PC-3 (cell line): ENCODE measurements around the gene CNP.

Source experiments
- EZH2 ChIP-seq: fragments of 300-600 bp; sonication (generic); IDR thresholded peaks from one replicate; pipeline ENCODE4 v1.6.1; 2017; ENCODE audit warnings: antibody characterized with exemption, mild to moderate bottlenecking, low read length; ENCODE audit not compliant: unreplicated experiment
- EZH2phosphoT487 ChIP-seq: fragments of 300-600 bp; sonication (generic); IDR thresholded peaks from 2 replicates; pipeline ENCODE4 v1.6.1; 2018; ENCODE audit warnings: mild to moderate bottlenecking, antibody characterized with exemption, low read length, borderline replicate concordance
- TF ChIP-seq, protein P1 (sequence below): fragments of 300-600 bp; sonication (generic); conservative IDR thresholded peaks from 2 replicates; pipeline ENCODE4 v1.5.1; 2017; ENCODE audit warnings: antibody characterized with exemption, low read depth, mild to moderate bottlenecking, low read length

DNA sequence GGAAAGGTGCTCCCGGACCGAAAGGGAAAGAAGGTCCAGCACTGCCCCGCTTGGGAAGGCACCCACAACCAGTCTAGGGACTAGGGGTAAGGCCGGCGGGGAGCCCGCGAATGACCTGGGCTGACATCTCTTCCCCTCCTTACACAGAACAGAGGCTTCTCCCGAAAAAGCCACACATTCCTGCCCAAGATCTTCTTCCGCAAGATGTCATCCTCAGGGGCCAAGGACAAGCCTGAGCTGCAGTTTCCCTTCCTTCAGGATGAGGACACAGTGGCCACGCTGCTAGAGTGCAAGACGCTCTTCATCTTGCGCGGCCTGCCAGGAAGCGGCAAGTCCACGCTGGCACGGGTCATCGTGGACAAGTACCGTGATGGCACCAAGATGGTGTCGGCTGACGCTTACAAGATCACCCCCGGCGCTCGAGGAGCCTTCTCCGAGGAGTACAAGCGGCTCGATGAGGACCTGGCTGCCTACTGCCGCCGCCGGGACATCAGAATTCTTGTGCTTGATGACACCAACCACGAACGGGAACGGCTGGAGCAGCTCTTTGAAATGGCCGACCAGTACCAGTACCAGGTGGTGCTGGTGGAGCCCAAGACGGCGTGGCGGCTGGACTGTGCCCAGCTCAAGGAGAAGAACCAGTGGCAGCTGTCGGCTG lies 1.5 kb downstream of the CNP start:
- TF ChIP-seq, protein P1, sequence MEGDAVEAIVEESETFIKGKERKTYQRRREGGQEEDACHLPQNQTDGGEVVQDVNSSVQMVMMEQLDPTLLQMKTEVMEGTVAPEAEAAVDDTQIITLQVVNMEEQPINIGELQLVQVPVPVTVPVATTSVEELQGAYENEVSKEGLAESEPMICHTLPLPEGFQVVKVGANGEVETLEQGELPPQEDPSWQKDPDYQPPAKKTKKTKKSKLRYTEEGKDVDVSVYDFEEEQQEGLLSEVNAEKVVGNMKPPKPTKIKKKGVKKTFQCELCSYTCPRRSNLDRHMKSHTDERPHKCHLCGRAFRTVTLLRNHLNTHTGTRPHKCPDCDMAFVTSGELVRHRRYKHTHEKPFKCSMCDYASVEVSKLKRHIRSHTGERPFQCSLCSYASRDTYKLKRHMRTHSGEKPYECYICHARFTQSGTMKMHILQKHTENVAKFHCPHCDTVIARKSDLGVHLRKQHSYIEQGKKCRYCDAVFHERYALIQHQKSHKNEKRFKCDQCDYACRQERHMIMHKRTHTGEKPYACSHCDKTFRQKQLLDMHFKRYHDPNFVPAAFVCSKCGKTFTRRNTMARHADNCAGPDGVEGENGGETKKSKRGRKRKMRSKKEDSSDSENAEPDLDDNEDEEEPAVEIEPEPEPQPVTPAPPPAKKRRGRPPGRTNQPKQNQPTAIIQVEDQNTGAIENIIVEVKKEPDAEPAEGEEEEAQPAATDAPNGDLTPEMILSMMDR = no peak
- no peak for TF ChIP-seq EZH2phosphoT487
- no peak for TF ChIP-seq EZH2
